Stimulated activated CD8-positive, alpha-beta memory T cell treated with anti-CD3 and anti-CD28 coated beads, Interleukin-7, amount 100 ng/mL, for 1 hour (primary cell): ENCODE results near the gene OR2T8.
A peak's percentile ranks its signal among the peaks of the same experiment; 100 is the strongest.

Source experiments
- DNase-seq, 2 donors: peaks; one replicate each; pipeline ENCODE4 v3.0.0-alpha.2; 2020; ENCODE audit warnings: low read depth in 2 of 2

Gene OR2T8

DNA sequence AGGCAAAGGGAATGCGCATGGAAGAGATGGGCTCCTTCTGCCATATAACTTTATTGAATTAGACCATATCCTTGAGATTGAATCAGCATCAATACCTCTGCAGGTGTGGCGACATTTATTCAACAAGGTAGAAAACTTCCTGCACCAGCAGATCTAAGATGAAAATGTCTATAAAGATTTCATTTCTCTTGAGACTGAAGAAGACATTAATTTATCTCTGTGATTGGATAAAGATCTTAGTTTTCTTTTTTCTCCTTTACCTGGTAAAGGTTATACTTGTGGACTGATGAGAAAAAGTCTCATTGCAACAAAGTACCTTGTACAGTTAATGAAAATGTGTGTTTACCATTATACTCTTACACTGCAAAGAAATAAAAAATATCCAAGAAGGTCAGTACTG lies at the start of gene OR2T8:
Gene OR2T8, plus strand, starts transcription at position 301 of the 400 bp plus-strand sequence. CDS start 766 bp downstream, outside the sequence.
- no peak for DNase-seq

GRCh38 chr1:247883346-247883745 lies 36.7 kb upstream of the OR2T8 start:
- no peak for DNase-seq

DNA sequence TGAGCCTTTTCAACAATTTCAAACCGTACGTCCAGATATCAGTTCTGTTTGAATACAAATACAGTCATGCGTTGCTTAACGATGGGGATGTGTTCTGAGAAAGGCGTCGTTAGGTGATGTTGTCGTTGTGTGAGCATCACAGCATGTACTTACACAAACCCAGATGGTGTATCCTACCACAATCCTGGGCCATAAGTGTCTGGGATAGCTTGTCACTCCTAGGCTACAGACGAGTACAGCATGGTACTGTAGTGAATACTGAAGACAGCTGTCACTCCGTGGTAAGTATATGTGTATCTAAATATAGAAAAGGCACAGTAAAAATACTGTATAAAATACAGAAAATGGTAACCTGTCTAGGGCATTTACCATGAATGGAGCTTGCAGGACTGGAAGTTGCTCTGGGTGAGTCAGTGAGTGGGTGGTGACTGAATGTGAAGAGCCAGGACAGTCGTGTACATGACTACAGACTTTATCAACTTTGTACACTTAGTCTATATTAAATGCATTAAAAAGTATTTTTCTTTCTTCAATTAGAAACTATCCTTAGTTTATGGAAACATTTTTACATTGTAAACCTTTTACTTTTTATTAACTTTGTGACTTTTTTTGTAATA lies 35.1 kb upstream of the OR2T8 start:
- no peak for DNase-seq

DNA sequence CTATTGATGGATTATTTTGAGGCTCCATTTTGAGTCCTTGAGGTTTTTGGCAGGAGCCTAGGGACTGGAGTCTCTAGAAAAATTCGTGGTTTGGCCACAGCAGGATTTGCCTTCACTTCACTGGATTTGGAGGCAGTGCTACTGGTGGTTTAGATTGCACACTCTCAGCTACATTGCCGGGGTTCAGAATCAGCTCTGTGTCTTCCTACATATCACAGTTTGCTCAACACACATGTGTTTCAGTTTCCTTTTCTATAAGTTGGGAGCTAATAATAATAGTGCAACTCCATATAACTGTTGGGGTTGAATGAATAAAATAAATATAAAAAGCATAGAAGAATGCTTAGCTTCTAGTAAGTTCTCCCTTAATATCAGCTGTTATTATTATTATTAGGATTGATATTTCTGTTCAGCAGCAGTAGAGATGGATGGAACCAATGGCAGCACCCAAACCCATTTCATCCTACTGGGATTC lies 24.9 kb upstream of the OR2T8 start, which contains the start of gene OR2W3:
Gene OR2W3, plus strand, starts transcription at position 425 of the 475 bp plus-strand sequence. Its CDS starts 0 bp downstream, at position 425.
- no peak for DNase-seq

DNA sequence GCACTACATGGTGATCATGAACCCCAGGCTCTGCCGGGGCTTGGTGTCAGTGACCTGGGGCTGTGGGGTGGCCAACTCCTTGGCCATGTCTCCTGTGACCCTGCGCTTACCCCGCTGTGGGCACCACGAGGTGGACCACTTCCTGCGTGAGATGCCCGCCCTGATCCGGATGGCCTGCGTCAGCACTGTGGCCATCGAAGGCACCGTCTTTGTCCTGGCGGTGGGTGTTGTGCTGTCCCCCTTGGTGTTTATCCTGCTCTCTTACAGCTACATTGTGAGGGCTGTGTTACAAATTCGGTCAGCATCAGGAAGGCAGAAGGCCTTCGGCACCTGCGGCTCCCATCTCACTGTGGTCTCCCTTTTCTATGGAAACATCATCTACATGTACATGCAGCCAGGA lies 24.1 kb upstream of the OR2T8 start:
- no peak for DNase-seq

DNA sequence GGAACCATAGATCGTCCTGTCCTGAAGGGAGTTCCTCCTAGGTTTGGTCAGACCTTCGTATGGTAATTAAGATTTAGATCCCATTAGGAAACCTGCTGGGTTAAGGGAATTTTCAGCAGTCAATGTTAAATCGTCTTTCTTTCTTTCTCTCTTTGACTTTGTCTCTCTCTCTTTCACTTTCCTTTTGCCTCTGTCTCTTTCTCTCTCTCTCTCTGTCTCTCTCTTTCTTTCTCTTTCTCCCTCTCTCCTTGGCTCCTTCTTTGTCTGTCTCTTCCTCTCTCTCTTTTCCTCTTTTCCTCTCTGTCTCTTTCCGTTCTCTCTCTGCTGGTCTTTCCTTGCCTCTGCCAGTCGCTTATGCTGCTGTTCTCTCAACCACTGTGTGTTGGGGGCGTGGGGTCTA lies 15.9 kb upstream of the OR2T8 start:
- no peak for DNase-seq

- no peak for DNase-seq
Measured at GRCh38 chr1:247905181-247905580, 14.9 kb upstream of the OR2T8 start.

DNA sequence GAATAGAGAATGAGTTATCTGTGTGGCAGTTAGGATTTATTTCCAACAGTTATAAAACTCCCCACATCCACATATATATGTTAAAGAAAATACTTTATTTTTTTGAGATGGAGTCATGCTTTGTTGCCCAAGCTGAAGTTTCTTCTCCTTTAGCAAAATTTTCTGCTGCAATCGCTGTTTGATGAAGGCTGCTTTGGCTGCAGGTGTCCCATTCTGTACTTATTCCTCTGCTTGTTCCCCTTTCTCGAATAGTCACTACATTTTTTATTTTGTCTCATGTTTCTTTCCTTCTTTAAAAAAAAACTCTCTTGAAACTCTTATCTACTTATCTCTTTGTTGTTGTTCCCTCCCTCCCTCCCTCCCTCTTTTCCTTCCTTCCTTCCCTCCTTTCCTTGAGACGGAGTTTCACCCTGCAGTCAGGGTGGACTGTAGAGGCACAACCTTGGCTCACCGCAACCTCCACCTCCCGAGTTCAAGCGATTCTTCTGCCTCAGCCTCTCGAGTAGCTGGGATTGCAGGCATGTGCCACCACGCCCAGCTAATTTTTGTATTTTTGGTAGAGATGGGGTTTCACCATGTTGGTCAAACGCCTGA lies 14.0 kb upstream of the OR2T8 start:
- DNase-seq, result no peak

DNA sequence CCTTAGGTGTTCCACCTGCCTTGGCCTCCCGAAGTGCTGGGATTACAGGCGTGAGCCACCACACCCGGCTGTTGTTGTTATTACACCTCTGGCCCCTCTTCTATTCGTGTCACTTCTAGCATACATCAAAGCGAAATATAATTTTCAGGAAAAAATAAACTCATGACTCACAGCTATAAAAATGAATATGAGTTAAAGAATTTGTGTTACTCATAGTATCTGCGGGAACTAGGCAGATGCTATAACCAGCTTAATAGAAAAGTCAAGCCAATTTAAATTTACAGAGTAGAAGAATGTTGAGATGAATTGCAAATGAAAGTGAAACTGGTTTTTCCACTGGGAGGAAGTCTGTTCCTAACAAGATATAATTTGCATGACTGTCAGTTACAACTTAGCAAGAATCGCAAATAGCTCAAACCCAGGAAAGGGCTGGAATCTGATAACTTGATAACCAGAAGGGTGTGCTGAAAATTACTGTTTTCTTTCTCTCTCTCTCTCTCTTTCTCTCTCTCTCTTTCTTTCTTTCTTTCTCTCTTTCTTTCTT lies 13.5 kb upstream of the OR2T8 start:
- DNase-seq, result no peak

GRCh38 chr1:247908766-247909165 lies 11.3 kb upstream of the OR2T8 start:
- DNase-seq, result no peak

DNA sequence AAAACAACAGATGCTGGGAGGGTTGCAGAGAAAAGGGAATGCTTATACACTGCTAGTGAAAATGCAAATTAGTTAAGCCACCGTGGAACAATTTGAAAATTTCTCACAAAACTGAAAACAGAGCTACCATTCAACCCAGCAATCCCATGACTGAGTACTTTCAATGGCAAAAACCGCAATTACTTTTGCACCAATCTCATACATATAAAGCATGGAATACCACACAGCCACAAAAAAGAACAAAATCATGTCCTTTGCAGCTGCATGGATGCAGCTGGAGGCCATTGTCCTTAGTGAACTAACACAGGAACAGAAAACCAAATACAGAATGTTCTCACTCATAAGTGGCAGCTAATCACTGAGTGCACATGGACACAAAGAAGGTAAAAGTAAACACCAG lies 6.3 kb upstream of the OR2T8 start:
- DNase-seq, result no peak

- DNase-seq, result no peak
Measured at GRCh38 chr1:247914941-247915662, 5.0 kb upstream of the OR2T8 start.

DNA sequence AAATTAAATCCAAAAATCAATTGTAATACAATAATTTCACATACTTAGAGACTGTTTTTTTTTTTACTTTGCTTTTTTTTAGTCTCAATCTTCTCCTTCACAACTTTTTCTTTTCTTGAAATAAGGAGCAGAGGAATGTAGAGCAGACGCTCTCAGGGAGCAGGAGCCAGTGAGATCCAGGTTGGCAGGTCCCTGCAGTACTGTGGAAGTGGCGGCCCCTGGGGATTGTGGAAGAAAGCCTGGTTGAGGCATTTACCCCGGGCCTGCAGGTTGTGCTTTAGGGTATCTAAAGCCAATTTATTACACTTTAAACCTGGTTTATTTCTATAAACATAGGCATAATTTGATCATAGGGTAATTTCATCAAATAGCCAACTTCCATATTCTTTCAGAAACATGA lies 3.9 kb downstream of the OR2T8 start:
- no peak for DNase-seq

DNA sequence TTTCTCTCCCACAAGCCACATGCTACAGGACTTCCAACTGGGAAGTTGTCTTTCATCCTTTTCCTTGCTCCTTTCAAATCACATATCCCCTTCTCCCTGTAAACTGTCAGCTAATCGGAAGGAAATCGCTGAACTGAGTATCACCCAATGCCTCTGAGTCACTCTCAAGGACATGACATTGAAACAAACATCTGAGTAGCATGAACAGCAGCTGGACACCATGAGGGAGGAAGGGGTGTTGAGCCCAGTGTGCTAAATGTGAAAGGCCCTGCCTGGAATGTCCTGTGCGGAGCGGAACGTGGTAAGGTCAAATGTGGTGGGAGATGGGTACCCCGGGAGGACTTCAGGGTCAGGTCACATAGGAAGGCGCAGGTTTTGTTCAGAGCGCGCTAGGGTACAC lies 4.8 kb downstream of the OR2T8 start, which contains the start of gene OR2AJ1:
Gene OR2AJ1, plus strand, starts transcription at position 22 of the 400 bp plus-strand sequence. CDS start 8,880 bp downstream, outside the sequence.
- DNase-seq, result no peak

- DNase-seq, result no peak
Measured at GRCh38 chr1:247933989-247934388, 13.9 kb downstream of the OR2T8 start.

DNA sequence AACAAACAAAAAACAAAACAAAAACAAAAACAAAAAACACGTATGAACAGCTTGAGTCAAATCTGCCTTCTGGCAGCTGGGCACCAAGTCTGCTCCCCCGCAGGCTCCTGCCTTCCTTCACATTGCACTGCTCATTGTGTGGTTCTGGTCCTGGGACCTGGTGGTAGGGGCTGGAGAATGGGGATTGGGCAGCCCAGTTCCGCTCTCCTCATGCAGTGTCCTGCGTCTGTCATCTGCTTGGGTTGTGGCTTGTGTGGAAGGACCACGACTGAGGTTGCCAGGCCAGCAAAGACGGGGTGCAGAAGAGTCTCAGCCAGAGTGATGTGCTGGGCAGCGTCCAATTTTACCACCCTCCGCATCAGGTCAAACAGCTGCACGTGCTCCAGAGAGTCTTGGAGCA lies 15.7 kb downstream of the OR2T8 start:
- DNase-seq, result no peak

DNA sequence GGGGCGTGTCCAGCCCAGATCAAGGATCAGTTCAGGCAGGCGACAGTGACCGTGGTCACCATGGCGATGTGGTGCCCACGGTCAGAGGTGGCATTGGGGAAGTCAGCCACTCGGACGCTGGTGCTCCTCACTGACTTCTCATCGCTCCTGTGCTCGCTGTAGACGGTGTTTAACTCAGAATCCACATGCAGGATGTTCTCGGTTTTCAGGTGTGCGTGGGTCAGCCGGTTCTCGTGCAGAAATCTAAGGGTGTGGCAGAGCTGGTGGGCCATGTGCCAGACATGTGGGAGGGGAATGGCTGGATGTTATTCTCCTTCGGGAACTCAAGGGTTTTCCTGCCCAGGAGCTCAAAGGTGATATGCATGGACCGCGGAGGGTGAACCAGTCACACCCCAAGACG lies 16.4 kb downstream of the OR2T8 start:
- no peak for DNase-seq

DNA sequence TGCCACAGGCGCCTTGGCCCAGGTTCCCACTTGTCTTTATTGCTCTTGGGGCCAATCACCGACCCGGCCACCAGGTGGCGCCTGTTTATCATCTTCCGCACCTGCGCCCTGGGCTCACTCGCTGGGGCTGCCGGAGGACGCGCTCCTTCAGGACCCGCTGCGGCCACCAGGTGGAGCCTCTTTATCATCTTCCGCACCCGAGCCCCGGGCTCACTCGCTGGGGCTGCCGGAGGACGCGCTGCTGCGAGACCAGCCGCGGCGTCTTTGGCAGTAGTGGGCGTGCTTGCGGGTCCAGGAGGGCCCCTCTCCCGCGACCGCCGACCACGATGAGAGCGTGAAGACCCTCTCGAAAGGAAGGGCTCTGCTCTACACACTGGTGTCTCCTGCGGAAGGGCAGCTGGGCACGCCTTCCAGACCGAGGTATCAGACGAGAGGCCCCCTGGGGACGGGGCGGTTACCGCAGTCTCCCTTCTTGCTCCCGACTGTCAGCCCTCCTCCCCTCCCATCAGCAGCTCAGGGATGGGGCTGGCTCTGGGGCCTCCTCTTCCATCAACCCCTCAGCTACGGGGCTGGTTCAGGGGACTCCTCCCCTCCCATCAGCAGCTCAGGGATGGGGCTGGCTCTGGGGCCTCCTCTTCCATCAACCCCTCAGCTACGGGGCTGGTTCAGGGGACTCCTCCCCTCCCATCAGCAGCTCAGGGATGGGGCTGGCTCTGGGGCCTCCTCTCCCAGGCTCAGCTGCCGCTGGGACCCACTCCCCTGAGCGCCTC lies 17.1 kb downstream of the OR2T8 start:
- peak; percentile 61 to 63 for DNase-seq

DNA sequence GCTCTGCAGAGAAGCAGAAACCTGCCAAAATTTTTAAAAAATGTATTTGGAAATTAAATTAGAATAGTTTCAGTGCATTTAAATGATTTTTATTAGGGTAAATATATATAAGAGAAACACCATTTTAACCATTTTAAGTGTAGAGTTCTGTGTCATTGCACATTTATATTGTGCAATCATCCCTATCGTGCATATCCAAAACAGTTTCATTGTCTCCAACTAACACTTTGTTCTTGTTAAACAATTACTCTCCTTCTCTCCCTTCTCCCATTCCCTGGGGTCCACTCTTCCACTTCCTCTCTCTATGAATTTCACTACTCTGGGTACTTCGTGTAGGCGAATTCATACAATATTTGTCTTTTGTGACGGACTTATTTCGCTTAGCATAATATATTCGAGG lies 22.6 kb downstream of the OR2T8 start:
- DNase-seq, result no peak

- no peak for DNase-seq
Measured at GRCh38 chr1:247948558-247948957, 28.5 kb downstream of the OR2T8 start, which contains the start of gene OR2L8. Gene OR2L8, plus strand, starts transcription at chr1:247948858. Its CDS starts 0 bp downstream, at chr1:247948858.

DNA sequence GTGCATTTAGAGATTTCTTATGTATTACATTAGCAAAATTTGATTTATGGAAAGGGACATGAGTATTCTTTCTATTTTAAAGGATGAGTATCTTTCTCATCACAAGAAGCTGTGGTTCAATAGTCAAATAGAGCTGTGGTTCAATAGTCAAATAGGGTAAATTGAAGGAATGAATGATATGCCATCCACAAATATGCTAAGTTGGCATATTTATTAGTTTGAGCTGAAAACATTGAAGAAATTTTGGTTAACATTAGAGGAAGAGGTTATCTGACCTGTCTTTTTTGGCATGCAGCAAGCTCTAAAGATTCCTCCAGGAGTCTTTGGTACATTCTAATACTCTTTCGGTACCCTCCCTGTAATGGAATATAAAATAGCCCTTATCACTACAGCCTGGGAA lies 33.4 kb downstream of the OR2T8 start:
- no peak for DNase-seq

DNA sequence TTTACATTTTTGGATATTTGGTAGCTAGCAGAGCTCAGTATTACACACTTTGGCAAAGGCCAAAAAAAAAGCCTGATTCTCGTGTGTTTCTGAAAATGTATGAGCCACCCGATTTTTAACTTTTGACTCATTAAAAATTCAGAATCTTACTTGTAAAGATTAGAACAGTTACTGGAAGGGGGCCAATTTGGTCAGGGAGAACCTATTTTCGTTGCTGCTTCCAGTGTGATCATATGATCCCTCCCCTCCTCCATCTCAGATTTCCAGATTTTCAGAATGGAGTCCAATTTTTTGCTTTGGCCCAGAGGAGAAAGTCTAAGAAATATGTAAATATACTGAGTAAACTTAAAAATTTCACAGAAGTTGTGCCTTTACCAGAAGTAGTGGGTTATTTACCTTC lies 41.7 kb downstream of the OR2T8 start:
- no peak for DNase-seq
